Measurements from ENCODE around the gene ACSL6.

Gene ACSL6

GRCh38 chr5:132044207-132044606 lies 32.7 kb upstream of the ACSL6 start:
- DNase-seq = no peak

GRCh38 chr5:132037353-132037752 lies 25.9 kb upstream of the ACSL6 start:
- DNase-seq = no peak

- DNase-seq = no peak
Measured at GRCh38 chr5:132033122-132033521, 21.7 kb upstream of the ACSL6 start.

DNA sequence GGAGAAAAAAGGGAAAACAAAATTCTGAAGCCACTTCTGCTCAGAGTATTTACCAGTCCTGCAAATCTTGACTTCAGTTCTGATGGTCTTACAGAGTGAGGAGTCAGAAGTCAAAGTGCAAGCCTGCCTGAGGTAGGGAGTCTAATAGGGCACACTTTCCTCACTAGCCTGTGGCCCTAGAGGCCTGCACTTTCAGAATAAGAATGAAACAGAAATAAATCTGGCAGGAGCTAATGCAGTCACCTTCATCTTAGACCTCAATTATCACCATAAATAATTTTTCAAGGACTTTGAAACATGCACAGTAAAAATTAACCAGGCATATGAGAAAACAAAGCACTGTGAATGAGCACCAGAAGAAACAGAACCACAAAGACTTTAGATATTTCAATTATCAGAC lies 20.7 kb upstream of the ACSL6 start:
- DNase-seq = no peak

- no peak for DNase-seq
Measured at GRCh38 chr5:132030610-132031009, 19.2 kb upstream of the ACSL6 start.

DNA sequence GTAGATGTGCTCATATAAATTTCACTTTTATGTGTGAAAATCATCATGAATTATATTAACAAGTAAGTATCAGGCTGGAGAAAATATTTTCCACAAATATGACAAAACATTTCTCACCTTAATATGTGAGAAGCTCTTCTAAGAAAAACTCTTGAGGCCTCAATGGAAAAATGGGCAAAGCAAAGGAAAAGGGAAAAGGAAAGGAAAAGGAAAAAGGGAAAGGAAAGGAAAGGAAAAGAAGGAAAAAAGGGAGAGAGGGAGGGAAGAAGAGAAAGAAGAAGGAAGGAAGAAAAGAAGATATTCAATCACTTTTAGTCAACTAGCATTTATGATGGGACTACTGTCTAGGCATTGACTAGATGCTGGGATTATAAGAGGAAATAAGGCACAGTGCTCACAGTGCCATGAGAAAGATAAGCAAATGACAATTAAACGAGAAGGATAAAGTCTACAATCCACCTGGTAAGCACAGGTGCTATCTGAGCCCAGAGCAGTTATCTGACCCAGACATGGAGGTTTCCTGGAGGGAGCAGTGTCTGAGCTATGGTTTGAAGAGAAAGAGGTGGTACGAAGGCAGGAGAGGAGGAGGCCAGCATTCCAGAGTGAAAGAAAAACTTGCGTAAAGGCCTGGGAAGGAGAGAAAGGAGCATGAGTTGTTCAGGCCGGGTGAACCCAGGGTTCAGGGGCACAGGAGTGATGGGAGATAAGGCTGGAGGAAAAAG lies 18.3 kb upstream of the ACSL6 start:
- no peak for DNase-seq

DNA sequence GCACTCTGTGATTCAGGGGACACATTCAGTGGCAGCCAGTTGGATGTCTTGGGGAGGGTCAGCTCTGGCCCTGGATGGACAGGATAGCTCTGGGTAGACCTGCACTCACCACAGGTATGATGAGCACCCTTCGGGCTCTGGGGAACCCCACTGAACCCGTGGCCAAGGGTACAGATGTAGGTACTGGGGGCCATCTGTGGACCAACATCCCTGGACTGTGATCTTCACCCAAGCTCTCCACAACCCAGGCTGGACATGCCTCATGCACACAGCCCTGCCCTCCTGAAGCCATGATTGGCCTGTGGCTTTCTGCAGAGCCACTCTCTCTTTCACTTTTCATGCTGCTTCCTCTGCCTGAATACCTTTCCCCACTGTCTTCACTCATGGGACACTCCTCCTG lies 15.6 kb upstream of the ACSL6 start:
- no peak for DNase-seq

DNA sequence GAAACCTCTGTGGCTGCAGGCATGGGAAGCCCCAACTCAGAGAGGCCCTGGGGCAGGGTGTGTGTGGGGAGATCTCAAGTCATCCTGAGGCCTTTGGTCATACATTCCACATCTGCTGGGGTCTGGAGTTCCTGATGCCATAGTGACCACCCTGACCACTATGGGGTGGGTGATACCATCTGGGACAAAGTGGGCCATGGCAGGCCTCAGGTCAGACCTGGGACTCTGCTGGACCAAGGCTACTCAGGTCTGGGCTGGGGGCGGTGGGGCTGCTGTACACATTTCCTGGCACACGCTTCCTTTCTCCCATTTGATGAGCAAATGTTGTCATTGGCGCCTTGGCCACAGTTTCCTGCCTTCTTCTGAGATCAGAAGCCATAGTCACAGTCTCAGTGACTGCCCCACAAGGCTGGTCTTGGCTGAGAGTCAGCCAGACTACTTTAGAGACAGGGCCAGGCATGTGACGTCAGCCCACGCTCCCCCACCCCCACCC lies 15.1 kb upstream of the ACSL6 start:
- DNase-seq = no peak

GRCh38 chr5:132025403-132025971 lies 14.0 kb upstream of the ACSL6 start:
- no peak for DNase-seq

- DNase-seq = no peak
Measured at GRCh38 chr5:132024789-132025402, 13.4 kb upstream of the ACSL6 start.

GRCh38 chr5:132024117-132024435 lies 12.6 kb upstream of the ACSL6 start:
- no peak for DNase-seq

DNA sequence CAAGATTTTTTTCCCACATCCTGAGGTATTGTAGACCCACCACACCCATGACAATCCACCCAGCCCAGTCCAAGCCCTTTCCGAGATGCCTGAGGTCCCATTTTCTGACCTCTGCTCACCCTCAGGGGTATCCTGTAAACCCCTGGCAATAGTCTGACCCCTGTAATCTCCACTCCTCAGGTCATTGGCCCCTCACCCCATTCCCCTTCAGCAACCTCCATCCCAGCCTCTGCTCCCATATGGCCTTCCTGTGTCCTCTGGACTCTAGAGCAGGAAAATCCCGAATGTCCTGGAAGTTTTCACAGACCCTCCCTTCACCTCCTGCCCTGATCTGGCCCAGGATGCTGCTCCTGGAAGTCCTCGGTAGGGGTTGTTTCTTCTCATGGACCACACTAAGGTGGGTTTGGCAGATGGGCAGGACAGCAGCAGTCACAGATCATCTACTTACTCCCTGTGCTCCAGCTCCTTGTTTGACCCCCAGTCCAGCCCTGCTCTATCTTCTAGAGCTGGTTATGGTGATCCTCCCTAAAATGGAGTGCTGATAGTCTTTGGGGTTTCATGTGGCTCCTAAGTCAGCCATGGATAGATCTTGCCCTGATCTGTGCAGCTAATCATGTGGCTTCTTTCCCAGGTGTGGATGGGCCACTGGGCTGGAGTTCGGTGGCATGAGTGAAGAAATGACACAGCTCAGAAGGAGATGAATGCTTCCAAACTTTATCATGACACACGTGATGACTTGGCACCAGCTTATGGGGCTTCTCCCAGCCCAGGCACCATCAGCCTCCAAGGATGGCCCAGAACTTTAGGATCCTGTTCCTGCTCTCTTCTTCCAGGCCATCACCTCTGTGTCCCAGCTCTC lies 12.0 kb upstream of the ACSL6 start:
- DNase-seq = no peak

DNA sequence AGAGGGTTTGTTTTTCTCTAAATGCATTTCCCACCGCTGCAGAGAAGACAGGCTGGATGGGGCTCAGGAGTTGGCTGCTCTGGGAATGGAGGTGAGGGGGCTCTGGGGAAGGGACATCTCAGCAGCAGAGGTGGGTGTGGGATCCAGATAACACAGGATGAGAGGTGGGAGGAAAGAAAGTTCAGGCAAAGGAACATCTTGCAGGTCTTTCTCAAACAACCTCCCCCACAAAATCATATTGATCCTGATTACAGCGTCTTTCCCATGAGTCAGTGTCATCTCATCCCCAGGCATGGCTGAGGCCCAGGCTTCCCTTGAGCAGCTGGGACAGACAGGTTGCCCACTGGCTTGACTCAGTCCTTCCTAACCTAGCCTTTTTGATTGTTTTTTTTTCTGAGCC lies 11.3 kb upstream of the ACSL6 start:
- DNase-seq = no peak

- DNase-seq = no peak
Measured at GRCh38 chr5:132021654-132022053, 10.2 kb upstream of the ACSL6 start.

- no peak for DNase-seq
Measured at GRCh38 chr5:132020568-132021339, 9.3 kb upstream of the ACSL6 start.

GRCh38 chr5:132019857-132020555 lies 8.5 kb upstream of the ACSL6 start:
- DNase-seq = no peak

GRCh38 chr5:132019337-132019736 lies 7.9 kb upstream of the ACSL6 start:
- no peak for DNase-seq

GRCh38 chr5:132017738-132018625 lies 6.5 kb upstream of the ACSL6 start:
- DNase-seq = no peak

- DNase-seq = no peak
Measured at GRCh38 chr5:132017316-132017715, 5.9 kb upstream of the ACSL6 start.

- DNase-seq = no peak
Measured at GRCh38 chr5:132016721-132017250, 5.3 kb upstream of the ACSL6 start.

- no peak for DNase-seq
Measured at GRCh38 chr5:132013711-132014110, 2.3 kb upstream of the ACSL6 start.

Measured in NCI-H82 (cell line).